SJSA1 (cell line): ENCODE measurements around the gene ACTR2. TPM values are rescaled to one million over a fixed set of nuclear protein-coding genes. Genes with fewer than 3 reads are reported as not detected.
"Not testable (repeated sequence)": the region's sequence is repeated elsewhere in the genome, so short reads cannot be mapped to it uniquely, and the experiment has no call there.

ENCODE experiments used
- DNase-seq, 2 experiments: peaks; one replicate each; pipeline ENCODE4 v3.0.0-alpha.2; 2015 to 2020; ENCODE audit warnings: low spot score in 2 of 2, low read depth in 1 of 2
- H3K27ac ChIP-seq: fragments of 250-450 bp; sonication (Bioruptor Pico); 2 replicates; pipeline ENCODE4 v1.5.1; 2020; ENCODE audit warnings: mild to moderate bottlenecking, moderate library complexity
- H3K27me3 ChIP-seq: fragments of 250-450 bp; sonication (Bioruptor Pico); replicated peaks from 2 replicates; pipeline ENCODE4 v1.5.1; 2020; ENCODE audit warnings: mild to moderate bottlenecking, moderate library complexity
- H3K36me3 ChIP-seq: fragments of 250-450 bp; sonication (Bioruptor Pico); 2 replicates; pipeline ENCODE4 v1.5.1; 2020; ENCODE audit warnings: mild to moderate bottlenecking
- H3K4me1 ChIP-seq: fragments of 250-450 bp; sonication (Bioruptor Pico); replicated peaks from 2 replicates; pipeline ENCODE4 v1.6.1; 2021; ENCODE audit warnings: mild to moderate bottlenecking
- H3K4me3 ChIP-seq: fragments of 250-450 bp; sonication (Bioruptor Pico); 2 replicates; pipeline ENCODE4 v1.5.1; 2020; ENCODE audit warnings: mild to moderate bottlenecking
- H3K9me3 ChIP-seq: fragments of 250-450 bp; sonication (Bioruptor Pico); replicated peaks from 2 replicates; pipeline ENCODE4 v1.5.1; 2020; ENCODE audit warnings: mild to moderate bottlenecking
- total RNA-seq: library from RNA; depleted of rRNA; stranded (reverse); fragments of >200 nt; shearing (Covaris generic); gene quantifications from 2 replicates; pipeline ENCODE4 v1.2.3, GENCODE V29; 2014; rRNA removed

ACTR2 gene
- total RNA-seq, 1 experiment from 2014 or later = 150 TPM

DNA sequence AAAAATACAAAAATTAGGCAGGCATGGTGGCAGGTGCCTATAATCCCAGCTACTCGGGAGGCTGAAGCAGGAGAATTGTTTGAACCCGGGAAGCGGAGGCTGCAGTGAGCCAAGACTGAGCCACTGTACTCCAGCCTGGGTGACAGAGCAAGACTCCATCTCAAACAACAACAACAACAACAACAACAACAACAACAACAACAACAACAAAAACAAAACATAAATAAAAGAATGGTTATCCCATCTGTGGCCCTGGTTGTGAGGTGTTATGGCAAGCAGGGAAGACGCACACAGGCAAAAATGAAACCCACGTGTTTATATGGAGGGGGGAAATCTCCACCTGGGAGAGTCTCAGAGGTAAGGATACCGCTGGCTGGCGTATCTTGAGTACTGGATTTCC, 89.7 kb downstream of the ACTR2 start:
- H3K27me3 ChIP-seq, H3K27ac ChIP-seq, H3K9me3 ChIP-seq, DNase-seq, H3K4me3 ChIP-seq: not testable (repeated sequence)
- Histone ChIP-seq H3K4me1 (peaks cover 21% of the 10 kb centered on the region), H3K36me3 (peaks cover 44% of the 10 kb centered on the region)

- no peak for DNase-seq
- Histone ChIP-seq H3K4me1 (peaks cover 21% of the 10 kb centered on the region), H3K4me3 (no peak overlapping the region), H3K27me3 (no peaks in the 10 kb centered on the region), H3K9me3 (no peaks in the 10 kb centered on the region), H3K27ac (no peak overlapping the region), H3K36me3 (peaks cover 40% of the 10 kb centered on the region)
Observed at GRCh38 chr2:65317841-65318240, 90.2 kb downstream of the ACTR2 start.

DNA sequence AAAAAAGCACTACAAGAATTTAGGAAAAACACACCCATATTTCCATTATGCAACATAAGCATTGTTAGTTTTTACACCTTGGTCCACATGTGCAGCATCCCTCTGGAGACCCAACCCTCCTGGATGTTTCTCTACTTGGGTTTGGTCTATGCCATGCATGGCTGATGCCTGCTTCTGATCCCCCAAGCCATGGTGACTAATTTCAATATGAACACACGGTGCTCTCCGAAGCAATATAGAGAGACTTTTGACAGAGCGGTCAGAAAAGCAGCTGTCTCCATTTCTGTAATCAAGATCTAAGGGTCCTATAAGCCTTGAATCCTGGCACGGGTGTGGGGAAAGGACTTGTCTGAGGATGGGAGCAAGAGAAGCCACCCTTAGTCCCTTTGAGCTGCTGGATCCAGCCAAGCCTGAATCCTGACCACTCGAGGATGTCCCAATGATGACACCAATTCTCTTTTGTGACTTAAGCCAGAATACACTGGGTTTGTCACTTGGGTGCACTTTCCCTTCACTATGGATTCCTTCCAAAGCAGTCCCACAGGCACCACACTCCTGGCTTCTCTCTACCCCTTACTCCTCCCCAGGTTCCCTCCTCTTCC, 91.5 kb downstream of the ACTR2 start:
- peaks cover 21% of the 10 kb centered on the region for H3K4me1 ChIP-seq
- peak overlapping the region; percentile 86 for H3K27ac ChIP-seq
- H3K27me3 ChIP-seq = no peaks in the 10 kb centered on the region

GRCh38 chr2:65319674-65320041, 92.0 kb downstream of the ACTR2 start:
- peaks cover 21% of the 10 kb centered on the region for H3K4me1 ChIP-seq
- H3K27ac ChIP-seq = peak overlapping the region; percentile 86
- no peaks in the 10 kb centered on the region for H3K27me3 ChIP-seq
- no peak for DNase-seq
- H3K36me3 ChIP-seq = peaks cover 21% of the 10 kb centered on the region
- no peaks in the 10 kb centered on the region for H3K9me3 ChIP-seq
- H3K4me3 ChIP-seq = no peak overlapping the region

More for the DNA sequence above, 91.5 kb downstream of the ACTR2 start:
- Histone ChIP-seq H3K36me3 (peaks cover 26% of the 10 kb centered on the region), H3K4me3 (no peak overlapping the region), H3K9me3 (no peaks in the 10 kb centered on the region)
- DNase-seq = peak in 1 of 2 experiments; percentile 4

DNA sequence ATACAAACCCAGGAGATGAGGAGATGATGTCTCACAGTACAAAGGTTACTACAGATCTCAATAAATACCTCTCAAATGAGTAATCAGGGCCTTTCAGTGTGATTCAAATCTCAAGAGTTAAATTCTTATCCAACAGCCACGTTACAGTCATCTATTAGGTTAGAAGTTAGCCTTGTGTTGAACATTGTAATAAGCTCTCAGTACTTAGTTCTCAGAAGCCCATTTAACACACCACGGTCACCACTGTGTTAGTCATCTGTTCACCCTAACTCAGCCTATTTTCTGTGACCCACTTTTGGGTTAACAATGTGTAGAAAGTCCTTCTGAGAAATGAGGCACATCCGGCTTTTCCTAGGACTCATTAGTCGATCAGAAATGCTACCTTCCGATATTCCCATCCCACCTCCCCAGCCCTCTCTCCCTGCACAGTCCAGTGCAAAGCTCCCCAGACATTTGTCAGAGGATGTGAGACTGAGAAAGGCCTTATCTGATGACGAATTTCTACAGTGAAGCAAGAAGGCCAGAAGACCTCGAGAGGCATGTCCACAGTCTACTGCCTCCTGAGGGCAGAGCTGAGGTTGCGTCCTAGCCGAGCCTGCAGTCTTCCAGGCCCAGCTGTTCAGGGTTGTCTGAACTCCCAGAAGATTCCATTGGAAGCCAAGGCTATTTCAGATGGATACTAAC, 92.6 kb downstream of the ACTR2 start:
- peaks cover 21% of the 10 kb centered on the region for H3K4me1 ChIP-seq
- DNase-seq = peak; percentile 69 to 83
- peak overlapping the region; percentile 86 for H3K27ac ChIP-seq
- H3K36me3 ChIP-seq = peaks cover 16% of the 10 kb centered on the region
- no peaks in the 10 kb centered on the region for H3K9me3 ChIP-seq
- H3K4me3 ChIP-seq = no peak overlapping the region
- H3K27me3 ChIP-seq = no peaks in the 10 kb centered on the region

Other genes with a start within 250 kb of the ACTR2 start
- gene SLC1A4, start 238.4 kb upstream of the ACTR2 start, total RNA-seq = 16.7 and 27.5 TPM in 2 replicates
- gene CEP68, start 171.4 kb upstream of the ACTR2 start, total RNA-seq = 5.1 and 6.3 TPM in 2 replicates
- gene RAB1A, start 97.7 kb upstream of the ACTR2 start, total RNA-seq = 127 TPM in 2 replicates
- gene SPRED2, start 204.8 kb downstream of the ACTR2 start, total RNA-seq = 4.9 and 6.1 TPM in 2 replicates